Caco-2 (cell line): ENCODE results near the gene POLE4. TPM values are rescaled to one million over a fixed set of nuclear protein-coding genes. Genes with fewer than 3 reads are reported as not detected.

Experiments
- BruUV-seq: library from RNA; stranded (reverse); fragments of 400-500 nt; replicated peaks from 2 replicates; lab custom pipeline; 2021; lab: Mats Ljungman, UMichigan
- CTCF ChIA-PET: fragments of 300-600 bp; sonication (Branson Sonifier 250); formaldehyde crosslinking; loops from one replicate; lab custom pipeline; 2022; ENCODE audit warnings: antibody characterized with exemption; lab: Charles Lee
- POLR2A ChIA-PET: fragments of 300-600 bp; sonication (Branson Sonifier 250); formaldehyde crosslinking; loops from one replicate; lab custom pipeline; 2022; ENCODE audit warnings: antibody characterized with exemption; lab: Charles Lee
- DNase-seq, 2 experiments: peaks; one replicate each; pipeline versions ENCODE4 v3.0.0 to v3.0.0-alpha.2; 2020 to 2022
- H3K27me3 ChIP-seq: replicated peaks from 2 replicates; pipeline ENCODE4 v1.6.0; 2011; ENCODE audit warnings: low read length; ENCODE audit not compliant: control insufficient read depth, insufficient read depth
- H3K36me3 ChIP-seq: 2 replicates; pipeline ENCODE4 v1.5.1; 2011; ENCODE audit warnings: low read length; ENCODE audit not compliant: control insufficient read depth, insufficient read depth
- H3K4me1 ChIP-seq: fragments of 250-450 bp; sonication (Bioruptor Pico); 2 replicates; pipeline ENCODE4 v1.5.1; 2020; ENCODE audit warnings: mild to moderate bottlenecking
- H3K4me3 ChIP-seq: 2 replicates; pipeline ENCODE4 v1.5.1; 2011; ENCODE audit warnings: low read depth, mild to moderate bottlenecking, control low read depth, low read length
- H3K9me3 ChIP-seq: fragments of 250-450 bp; sonication (Bioruptor Pico); 2 replicates; pipeline ENCODE4 v1.5.1; 2020; ENCODE audit warnings: mild to moderate bottlenecking, moderate library complexity
- H3K27ac Mint-ChIP-seq: one replicate; pipeline ENCODE4 v1.8.0; 2022; ENCODE audit warnings: mixed read lengths; ENCODE audit not compliant: unreplicated experiment
- H3K27me3 Mint-ChIP-seq: one replicate; pipeline ENCODE4 v1.8.0; 2022; ENCODE audit warnings: mixed read lengths; ENCODE audit not compliant: insufficient read depth, unreplicated experiment
- H3K36me3 Mint-ChIP-seq: one replicate; pipeline ENCODE4 v1.8.0; 2022; ENCODE audit warnings: mild to moderate bottlenecking, mixed read lengths; ENCODE audit not compliant: insufficient read depth, unreplicated experiment
- H3K4me1 Mint-ChIP-seq: one replicate; pipeline ENCODE4 v1.8.0; 2022; ENCODE audit warnings: low read depth, mixed read lengths; ENCODE audit not compliant: unreplicated experiment
- H3K4me3 Mint-ChIP-seq: one replicate; pipeline ENCODE4 v1.8.0; 2022; ENCODE audit warnings: mild to moderate bottlenecking, moderate library complexity, mixed read lengths; ENCODE audit not compliant: unreplicated experiment
- H3K9me3 Mint-ChIP-seq: one replicate; pipeline ENCODE4 v1.8.0; 2022; ENCODE audit warnings: mixed read lengths; ENCODE audit not compliant: unreplicated experiment
- CTCF ChIP-seq, 2 experiments: fragments of 200-600 bp in 1 of 2; IDR thresholded peaks; 1 replicate in 1 of 2; 2 replicates in 1 of 2; pipeline versions ENCODE4 v1.5.1 to v1.8.0; 2011 to 2022; ENCODE audit warnings: antibody characterized with exemption in 1 of 2, control low read depth in 1 of 2, inconsistent platforms in 1 of 2, low read depth in 1 of 2, low read length in 1 of 2, mild to moderate bottlenecking in 1 of 2, moderate library complexity in 1 of 2; ENCODE audit not compliant: insufficient read depth in 1 of 2, severe bottlenecking in 1 of 2, unreplicated experiment in 1 of 2
- intact Hi-C: fragments of 100-400 bp; cut with micrococcal nuclease; formaldehyde crosslinking; loops from one replicate; pipeline ENCODE4 v1.10.0; 2022; ENCODE audit not compliant: unreplicated experiment
- total RNA-seq: library from RNA; stranded (reverse); gene quantifications from 2 replicates; pipeline ENCODE4 v1.2.3, GENCODE V29; 2022

POLE4 gene
- total RNA-seq, 1 experiment from 2014 or later: 117 TPM

GRCh38 chr2:74944987-74945787 lies 13.3 kb upstream of the POLE4 start:
- Mint-ChIP-seq H3K4me3 (no peak overlapping the region), H3K4me1 (peaks cover 18% of the 10 kb centered on the region), H3K27ac (no peak overlapping the region), H3K9me3 (peaks cover 11% of the 10 kb centered on the region), H3K27me3 (no peaks in the 10 kb centered on the region), H3K36me3 (no peaks in the 10 kb centered on the region)
- intact Hi-C loops: loop anchor here (5.0 kb wide), 1 partner anchor 133 kb away; no protein-coding TSS in a partner anchor
- Histone ChIP-seq H3K4me1 (peaks cover 52% of the 10 kb centered on the region), H3K9me3 (peaks cover 8% of the 10 kb centered on the region), H3K4me3 (no peak overlapping the region), H3K27me3 (no peaks in the 10 kb centered on the region), H3K36me3 (no peaks in the 10 kb centered on the region; the same call in 1 of the 2 replicates)
- POLR2A ChIA-PET: no interaction called here
- DNase-seq: no peak
- no peak for TF ChIP-seq CTCF (IDR thresholded peaks at IDR 0.05; ENCODE audit: insufficient read depth in 1 of 2, low read depth in 1 of 2, low read length in 1 of 2, severe bottlenecking in 1 of 2, unreplicated experiment in 1 of 2)
- BruUV-seq: no TSS peak
- CTCF ChIA-PET: no interaction called here

- no peak overlapping the region for H3K4me3 ChIP-seq
- H3K4me1 Mint-ChIP-seq: peaks cover 12% of the 10 kb centered on the region
- no peak overlapping the region for H3K4me3 Mint-ChIP-seq
- CTCF ChIA-PET: no interaction called here
- no peak for TF ChIP-seq CTCF (IDR thresholded peaks at IDR 0.05; ENCODE audit: insufficient read depth in 1 of 2, low read depth in 1 of 2, low read length in 1 of 2, severe bottlenecking in 1 of 2, unreplicated experiment in 1 of 2)
- no peaks in the 10 kb centered on the region for H3K36me3 Mint-ChIP-seq
- no peak overlapping the region for H3K27ac Mint-ChIP-seq
- no TSS peak for BruUV-seq
- H3K27me3 ChIP-seq: no peaks in the 10 kb centered on the region
- H3K27me3 Mint-ChIP-seq: no peaks in the 10 kb centered on the region
- H3K9me3 ChIP-seq: peaks cover 13% of the 10 kb centered on the region
- no peak for DNase-seq
- peaks cover 12% of the 10 kb centered on the region for H3K9me3 Mint-ChIP-seq
- H3K4me1 ChIP-seq: peaks cover 48% of the 10 kb centered on the region
- intact Hi-C loops: loop anchor here (5.0 kb wide), 1 partner anchor 134 kb away; no protein-coding TSS in a partner anchor
- H3K36me3 ChIP-seq: no peaks in the 10 kb centered on the region; the same call in 1 of the 2 replicates
- POLR2A ChIA-PET: no interaction called here
Observed at GRCh38 chr2:74945788-74946331, 12.6 kb upstream of the POLE4 start.

GRCh38 chr2:74947703-74948102 lies 10.7 kb upstream of the POLE4 start:
- Mint-ChIP-seq H3K9me3 (peaks cover 12% of the 10 kb centered on the region), H3K36me3 (no peaks in the 10 kb centered on the region), H3K27me3 (no peaks in the 10 kb centered on the region), H3K4me3 (no peak overlapping the region), H3K4me1 (peaks cover 15% of the 10 kb centered on the region), H3K27ac (no peak overlapping the region)
- no peak for TF ChIP-seq CTCF (IDR thresholded peaks at IDR 0.05; ENCODE audit: insufficient read depth in 1 of 2, low read depth in 1 of 2, low read length in 1 of 2, severe bottlenecking in 1 of 2, unreplicated experiment in 1 of 2)
- Histone ChIP-seq H3K36me3 (no peaks in the 10 kb centered on the region; the same call in 1 of the 2 replicates), H3K9me3 (peaks cover 13% of the 10 kb centered on the region), H3K4me1 (peaks cover 55% of the 10 kb centered on the region), H3K27me3 (no peaks in the 10 kb centered on the region), H3K4me3 (no peak overlapping the region)
- CTCF ChIA-PET: no interaction called here
- DNase-seq: peak; percentile 38 to 71
- BruUV-seq: no TSS peak
- intact Hi-C loops: loop anchor here (1.0 to 5.0 kb wide), 2 partner anchors 7 to 135 kb away; no protein-coding TSS in a partner anchor
- POLR2A ChIA-PET: no interaction called here
